NCI-H1930 (cell line): ENCODE measurements around the gene KCNIP4.
"Not testable (repeated sequence)": the region's sequence is repeated elsewhere in the genome, so short reads cannot be mapped to it uniquely, and the experiment has no call there.

Source experiments
- DNase-seq, 2 experiments: peaks; one replicate each; lab custom pipeline; 2025; lab: John Stamatoyannopoulos, UW

KCNIP4 gene

GRCh38 chr4:21948347-21949072 lies at the start of gene KCNIP4:
KCNIP4 (minus strand) TSS chr4:21948772.
- DNase-seq: peak; percentile 14 to 42

GRCh38 chr4:21996618-21997017 lies 48.0 kb upstream of the KCNIP4 start:
- not testable (repeated sequence) for DNase-seq

GRCh38 chr4:21992330-21992729 lies 43.8 kb upstream of the KCNIP4 start:
- no peak for DNase-seq

GRCh38 chr4:21991562-21991961 lies 43.0 kb upstream of the KCNIP4 start:
- DNase-seq: no peak

GRCh38 chr4:21991050-21991449 lies 42.5 kb upstream of the KCNIP4 start:
- no peak for DNase-seq

- no peak for DNase-seq
Observed at GRCh38 chr4:21989351-21989750, 40.8 kb upstream of the KCNIP4 start.

GRCh38 chr4:21986307-21986706 lies 37.7 kb upstream of the KCNIP4 start:
- no peak for DNase-seq

- DNase-seq: no peak
Observed at GRCh38 chr4:21982087-21982486, 33.5 kb upstream of the KCNIP4 start.

GRCh38 chr4:21979196-21979595 lies 30.6 kb upstream of the KCNIP4 start:
- no peak for DNase-seq

- no peak for DNase-seq
Observed at GRCh38 chr4:21976166-21976565, 27.6 kb upstream of the KCNIP4 start.

- DNase-seq: no peak
Observed at GRCh38 chr4:21973850-21974249, 25.3 kb upstream of the KCNIP4 start.

GRCh38 chr4:21964762-21965319 lies 16.3 kb upstream of the KCNIP4 start:
- no peak for DNase-seq

GRCh38 chr4:21962691-21963090 lies 14.1 kb upstream of the KCNIP4 start:
- no peak for DNase-seq

GRCh38 chr4:21960793-21961192 lies 12.2 kb upstream of the KCNIP4 start:
- no peak for DNase-seq

- DNase-seq: no peak
Observed at GRCh38 chr4:21954916-21955315, 6.3 kb upstream of the KCNIP4 start.

- DNase-seq: no peak
Observed at GRCh38 chr4:21953653-21954052, 5.1 kb upstream of the KCNIP4 start.

- DNase-seq: no peak
Observed at GRCh38 chr4:21952549-21952948, 4.0 kb upstream of the KCNIP4 start.

GRCh38 chr4:21949073-21949457 lies 493 bp upstream of the KCNIP4 start:
- peak in 1 of 2 experiments; percentile 30 for DNase-seq

GRCh38 chr4:21947791-21948346 lies 703 bp downstream of the KCNIP4 start:
- no peak for DNase-seq

GRCh38 chr4:21946858-21947257 lies 1.7 kb downstream of the KCNIP4 start:
- DNase-seq: no peak

- no peak for DNase-seq
Observed at GRCh38 chr4:21921526-21922180, 26.9 kb downstream of the KCNIP4 start.

- DNase-seq: no peak
Observed at GRCh38 chr4:21915761-21916160, 32.8 kb downstream of the KCNIP4 start.

- no peak for DNase-seq
Observed at GRCh38 chr4:21901831-21902230, 46.7 kb downstream of the KCNIP4 start.
